HG03135 (cell line): Measurements from ENCODE around the gene IMMP2L.

Experiments used
- ATAC-seq: cut with Tn5 transposase; IDR thresholded peaks from one replicate; pipeline ENCODE4 v1.9.1; 2021; ENCODE audit warnings: mild to moderate bottlenecking, moderate library complexity; ENCODE audit not compliant: unreplicated experiment

Gene IMMP2L

DNA sequence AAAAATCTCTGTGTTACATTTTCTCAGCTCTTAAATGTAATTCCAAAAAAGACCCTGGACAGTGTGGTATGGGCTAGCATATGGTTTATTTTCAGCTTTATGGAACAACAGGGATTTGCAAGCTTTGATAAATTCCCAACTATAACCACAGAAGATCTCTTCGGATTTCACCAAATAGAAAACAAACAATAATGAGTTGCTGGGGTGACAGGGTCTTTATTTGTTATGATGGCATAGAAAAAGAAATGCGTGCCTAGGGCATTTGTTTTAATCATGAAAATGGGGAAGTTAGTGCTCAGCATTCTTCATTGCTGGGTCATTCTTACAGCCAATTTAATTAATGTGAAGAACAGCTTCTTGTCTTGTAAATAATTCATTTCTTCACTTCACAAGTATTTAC lies 332.4 kb downstream of the IMMP2L start:
- no peak for ATAC-seq

DNA sequence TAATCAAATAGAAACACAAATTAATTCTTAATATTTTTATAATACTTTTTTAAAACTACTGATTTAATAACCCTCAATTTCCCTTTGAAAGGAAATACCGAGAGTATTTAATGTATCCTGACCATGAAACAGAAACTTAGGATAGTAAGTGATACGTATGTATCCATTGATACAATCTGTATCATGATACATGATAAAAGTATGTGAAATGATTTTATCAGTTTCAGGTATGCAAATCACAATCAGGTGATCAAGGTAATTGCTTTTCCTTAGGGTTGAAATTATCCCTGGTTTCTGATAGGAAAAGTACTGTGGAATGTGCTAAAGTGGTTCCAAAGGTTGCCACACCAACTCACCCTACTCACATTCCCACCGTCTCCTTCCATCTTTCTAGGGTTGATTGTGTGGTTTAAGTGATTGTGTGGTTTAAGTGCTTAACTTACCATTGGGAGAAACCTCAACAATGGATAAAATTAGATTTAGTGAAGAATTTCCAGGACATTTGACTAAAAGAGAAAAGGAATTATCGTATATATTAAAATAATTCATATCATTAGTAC lies 333.0 kb downstream of the IMMP2L start:
- no peak for ATAC-seq

DNA sequence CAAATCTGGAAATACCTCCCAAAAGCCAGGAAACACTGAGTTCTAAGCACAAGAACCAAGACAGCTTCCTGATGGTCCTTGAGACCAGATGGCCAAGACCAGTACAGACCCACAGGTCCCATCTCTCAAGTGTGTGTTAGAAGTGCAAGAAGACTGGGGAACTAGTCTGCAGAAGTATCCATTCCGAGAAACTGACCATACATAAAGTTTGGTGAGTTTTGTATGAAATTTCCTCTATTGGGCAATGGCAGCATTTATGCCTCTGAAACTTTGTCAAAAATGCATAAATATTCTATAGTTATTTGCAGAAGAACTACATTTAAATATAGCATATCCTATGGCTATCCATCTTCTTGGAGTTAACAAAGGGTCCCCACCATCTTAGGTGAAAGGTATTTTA lies 333.9 kb downstream of the IMMP2L start:
- no peak for ATAC-seq

DNA sequence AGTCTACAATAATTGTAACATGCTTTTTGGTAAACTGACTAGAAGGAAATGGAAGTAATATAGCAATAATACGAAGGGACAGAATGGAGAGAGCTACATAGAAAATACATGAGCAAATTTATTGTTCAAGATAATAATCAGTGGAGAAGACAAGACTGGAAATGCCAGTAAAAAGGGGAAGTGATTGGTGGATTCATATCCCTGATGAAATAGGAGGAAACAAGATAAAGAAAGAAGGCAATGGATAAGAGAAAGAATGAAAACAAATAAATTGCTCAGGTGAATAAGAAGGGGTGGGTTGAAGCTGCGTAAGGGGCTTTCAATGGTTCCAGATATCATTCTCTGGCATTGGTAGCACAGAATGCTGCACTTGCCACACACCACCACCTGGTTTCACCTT lies 335.5 kb downstream of the IMMP2L start:
- no peak for ATAC-seq

DNA sequence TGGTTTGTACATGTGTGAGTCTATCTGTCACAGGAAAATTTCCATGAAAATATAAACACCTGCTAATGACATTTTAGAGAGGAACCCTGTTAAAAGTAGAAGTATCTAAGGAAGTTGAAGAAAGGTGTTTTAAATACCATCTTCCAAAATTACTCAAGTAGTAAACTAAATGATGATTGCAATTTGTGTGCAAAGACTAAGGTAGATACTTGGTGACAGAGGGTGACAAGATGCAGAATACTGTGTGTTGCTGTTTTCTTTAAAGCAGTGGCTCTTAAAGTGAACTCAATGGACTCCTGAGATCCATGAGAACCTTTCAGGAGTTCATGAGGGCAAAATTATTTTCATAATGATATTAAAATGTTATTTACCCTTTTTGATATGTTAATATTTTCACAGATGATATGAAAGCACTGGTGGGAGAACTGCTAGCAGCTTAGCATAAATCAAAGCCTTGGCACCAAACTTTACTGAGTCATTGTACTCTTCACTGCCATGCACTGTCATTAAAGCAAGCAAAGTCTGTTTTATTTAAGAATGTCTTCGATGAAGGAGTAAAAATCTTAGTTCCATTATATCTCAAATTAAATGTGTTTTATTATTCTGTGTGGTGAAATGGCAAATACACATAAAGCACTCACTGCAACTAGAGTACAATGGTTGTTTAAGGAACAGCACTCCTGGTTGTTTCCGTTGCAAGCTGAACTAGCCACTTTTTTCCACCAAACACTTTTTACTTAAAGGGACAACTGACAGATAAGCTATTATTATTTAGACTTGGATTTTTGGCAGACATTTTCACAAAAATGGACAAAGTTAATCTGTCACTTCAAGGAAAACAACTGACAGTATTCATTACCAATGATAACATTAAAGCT lies 337.7 kb downstream of the IMMP2L start:
- ATAC-seq: no peak

- ATAC-seq: no peak
These were observed 338.5 kb downstream of the IMMP2L start for GRCh38 chr7:111223802-111224253.

GRCh38 chr7:111215550-111215949 lies 346.7 kb downstream of the IMMP2L start:
- no peak for ATAC-seq

GRCh38 chr7:111212857-111213523 lies 349.3 kb downstream of the IMMP2L start:
- no peak for ATAC-seq

- ATAC-seq: no peak
These were observed 351.3 kb downstream of the IMMP2L start for GRCh38 chr7:111210996-111211395.

DNA sequence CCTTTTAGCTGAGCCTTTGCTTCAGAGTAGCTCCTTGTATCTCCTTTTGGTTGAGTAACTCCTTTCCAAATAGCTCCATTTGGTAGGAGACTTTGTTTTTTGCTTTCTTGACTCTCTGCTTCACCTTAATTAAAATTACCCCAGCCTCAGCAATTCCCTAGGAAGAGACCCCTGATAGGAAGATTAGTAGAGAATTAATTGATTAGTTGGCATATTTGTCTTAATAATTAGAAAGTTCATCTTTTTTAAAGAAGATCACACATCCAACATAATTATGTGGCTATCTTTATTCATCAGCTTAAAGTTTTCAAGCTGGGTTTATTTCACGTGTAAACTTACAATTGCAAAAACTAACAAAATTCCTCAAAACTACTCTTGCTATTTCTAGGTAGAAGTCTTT lies 352.2 kb downstream of the IMMP2L start:
- no peak for ATAC-seq

- ATAC-seq: no peak
These were observed 357.0 kb downstream of the IMMP2L start for GRCh38 chr7:111205251-111205650.

GRCh38 chr7:111202321-111202720 lies 360.0 kb downstream of the IMMP2L start:
- no peak for ATAC-seq

GRCh38 chr7:111199643-111200042 lies 362.6 kb downstream of the IMMP2L start:
- ATAC-seq: no peak

GRCh38 chr7:111198255-111198654 lies 364.0 kb downstream of the IMMP2L start:
- ATAC-seq: no peak

DNA sequence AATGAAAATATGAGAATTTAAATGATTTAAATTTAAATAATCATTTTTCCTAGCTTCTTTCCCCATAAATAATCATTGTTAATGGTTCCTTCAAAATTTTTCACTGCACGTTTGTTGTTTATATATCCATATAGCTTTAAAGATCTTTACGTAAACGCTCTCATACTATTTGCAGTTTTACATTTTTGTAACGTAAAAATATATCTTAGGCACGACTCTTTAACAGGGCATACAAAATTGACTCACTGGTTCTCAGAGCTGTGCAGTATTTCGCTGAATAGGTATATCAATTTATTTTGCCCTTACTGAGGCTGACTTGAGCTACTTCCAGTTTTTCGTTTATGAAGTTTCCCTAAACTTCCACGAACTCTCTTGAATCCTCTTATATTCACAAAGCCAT lies 365.6 kb downstream of the IMMP2L start:
- no peak for ATAC-seq

GRCh38 chr7:111192614-111193413 lies 369.5 kb downstream of the IMMP2L start:
- no peak for ATAC-seq

DNA sequence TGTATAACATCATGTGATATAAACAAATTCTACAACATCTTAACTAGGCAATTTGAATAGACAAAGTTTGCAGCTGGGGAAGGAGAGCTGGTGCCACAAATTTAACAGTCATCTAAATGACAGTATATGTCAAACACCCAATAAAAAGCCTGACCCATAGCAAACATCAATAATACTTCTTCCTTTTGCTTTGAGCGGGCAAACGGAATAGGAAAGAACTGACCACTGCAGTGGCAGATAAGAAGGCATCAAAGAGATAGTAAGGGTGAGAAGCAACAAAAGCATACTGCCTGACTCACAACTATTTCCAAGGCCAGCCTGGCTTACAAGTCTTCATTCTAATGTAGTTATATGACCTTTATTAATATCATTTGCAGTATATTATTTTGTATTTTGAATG lies 371.5 kb downstream of the IMMP2L start:
- ATAC-seq: no peak

DNA sequence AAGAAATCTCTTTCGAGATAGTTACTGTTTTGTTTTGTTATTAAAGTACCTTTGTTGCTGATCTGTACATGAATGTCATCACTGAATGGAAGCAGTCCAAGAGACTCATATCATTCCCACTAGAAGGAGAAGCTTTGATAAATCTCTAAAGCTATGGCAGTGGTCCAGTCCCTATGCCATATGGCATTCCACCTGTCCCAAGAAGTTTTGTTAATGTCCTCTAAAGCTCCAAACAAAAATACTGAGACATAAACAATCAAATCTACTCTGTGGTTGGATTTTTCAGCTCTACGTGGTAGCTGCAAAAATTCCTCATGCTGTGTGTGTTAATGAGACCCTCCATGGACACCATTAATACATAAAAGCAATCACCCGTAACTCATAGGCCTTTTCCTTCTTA lies 377.3 kb downstream of the IMMP2L start:
- no peak for ATAC-seq

- ATAC-seq: no peak
These were observed 379.0 kb downstream of the IMMP2L start for GRCh38 chr7:111183321-111183720.

GRCh38 chr7:111180338-111180737 lies 382.0 kb downstream of the IMMP2L start:
- ATAC-seq: no peak

DNA sequence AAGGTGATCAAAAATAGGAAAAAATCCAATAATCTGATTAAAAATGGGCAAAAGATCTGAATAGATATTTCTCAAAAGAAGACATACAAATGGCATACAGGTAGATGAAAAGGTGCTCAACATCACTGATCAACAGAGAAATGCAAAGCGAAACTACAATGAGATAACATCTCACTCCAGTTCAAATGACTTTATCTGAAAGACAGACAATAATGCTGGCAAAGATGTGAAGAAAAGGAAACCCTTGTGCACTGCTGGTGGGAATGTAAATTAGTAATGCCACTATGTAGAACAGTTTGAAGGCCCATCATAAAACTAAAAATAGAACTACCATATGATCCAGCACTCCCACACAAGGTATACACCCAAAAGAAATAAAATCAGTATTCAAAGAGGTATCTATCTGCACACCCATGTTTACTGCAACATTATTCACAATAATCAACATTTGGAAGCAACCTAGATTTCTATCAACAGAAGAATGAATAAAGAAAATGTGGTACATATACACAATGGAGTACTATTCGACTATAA lies 386.3 kb downstream of the IMMP2L start:
- ATAC-seq: no peak
